OCI-LY3 (cell line): ENCODE measurements around the gene SVIP.

Experiments used
- H2AFZ ChIP-seq: fragments of 200-600, 300-600 bp; shearing (Covaris generic); 2 replicates; pipeline ENCODE4 v1.6.0; 2014; ENCODE audit warnings: antibody characterized with exemption, low read depth, low read length
- H3K27ac ChIP-seq: fragments of 200-600, 300-600 bp; sonication (generic); 2 replicates; pipeline ENCODE4 v1.5.1; 2014; ENCODE audit warnings: mild to moderate bottlenecking, low read length, moderate library complexity, mixed read lengths
- H3K27me3 ChIP-seq: fragments of 200-600, 300-600 bp; sonication (generic); 2 replicates; pipeline ENCODE4 v1.6.1; 2014; ENCODE audit warnings: low read depth, low read length, mixed read lengths
- H3K36me3 ChIP-seq: fragments of 200-600, 300-600 bp; sonication (generic); replicated peaks from 2 replicates; pipeline ENCODE3; 2014; ENCODE audit warnings: low read depth, low read length, mixed read lengths
- H3K4me1 ChIP-seq: fragments of 300-600, 200-600 bp; sonication (generic); 2 replicates; pipeline ENCODE4 v1.6.1; 2014; ENCODE audit warnings: low read length, mixed read lengths
- H3K4me2 ChIP-seq: fragments of 200-600, 300-600 bp; sonication (generic); 2 replicates; pipeline ENCODE4 v1.6.1; 2014; ENCODE audit warnings: low read length, mixed read lengths
- H3K4me3 ChIP-seq: fragments of 300-600, 200-600 bp; sonication (generic); 2 replicates; pipeline ENCODE4 v1.5.1; 2014; ENCODE audit warnings: antibody characterized with exemption, mild to moderate bottlenecking, low read length, moderate library complexity
- H3K79me2 ChIP-seq: fragments of 300-600, 200-600 bp; shearing (Covaris generic); 2 replicates; pipeline ENCODE4 v1.6.1; 2014; ENCODE audit warnings: mild to moderate bottlenecking, low read length, mixed read lengths
- H3K9ac ChIP-seq: fragments of 300-600, 200-600 bp; shearing (Covaris generic); 2 replicates; pipeline ENCODE4 v1.6.0; 2014; ENCODE audit warnings: mild to moderate bottlenecking, low read length, moderate library complexity
- H3K9me3 ChIP-seq: fragments of 200-600, 300-600 bp; shearing (Covaris generic); 2 replicates; pipeline ENCODE4 v1.6.1; 2014; ENCODE audit warnings: low read length, mixed read lengths; ENCODE audit not compliant: insufficient read depth
- H4K20me1 ChIP-seq: fragments of 200-600, 300-600 bp; sonication (generic); 2 replicates; pipeline ENCODE4 v1.6.1; 2016; ENCODE audit warnings: low read length, mixed read lengths; ENCODE audit not compliant: insufficient read depth
- CTCF ChIP-seq: fragments of 200-600, 300-600 bp; sonication (generic); IDR thresholded peaks from 2 replicates; pipeline ENCODE4 v1.5.1; 2014; ENCODE audit warnings: antibody characterized with exemption, low read length, low read depth
- EZH2phosphoT487 ChIP-seq: fragments of 200-600 bp; shearing (Covaris generic); IDR thresholded peaks from 2 replicates; pipeline ENCODE4 v1.6.1; 2018; ENCODE audit warnings: antibody characterized with exemption, mixed run types, low read depth

The SVIP gene

GRCh38 chr11:22822203-22822602, 7.4 kb downstream of the SVIP start:
- Histone ChIP-seq H3K27ac (no peak overlapping the region), H2AFZ (no peak overlapping the region), H3K79me2 (no peaks in the 10 kb centered on the region), H4K20me1 (no peaks in the 10 kb centered on the region), H3K9me3 (no peaks in the 10 kb centered on the region), H3K9ac (no peak overlapping the region), H3K4me2 (no peak overlapping the region), H3K27me3 (no peaks in the 10 kb centered on the region), H3K4me3 (no peak overlapping the region), H3K4me1 (no peaks in the 10 kb centered on the region), H3K36me3 (peaks cover 29% of the 10 kb centered on the region)
- TF ChIP-seq CTCF (no peak), EZH2phosphoT487 (no peak)

- no peaks in the 10 kb centered on the region for H4K20me1 ChIP-seq
- no peaks in the 10 kb centered on the region for H3K27me3 ChIP-seq
- no peaks in the 10 kb centered on the region for H3K79me2 ChIP-seq
- TF ChIP-seq CTCF (no peak), EZH2phosphoT487 (no peak)
- no peak overlapping the region for H3K4me2 ChIP-seq
- H2AFZ ChIP-seq, result no peak overlapping the region
- peaks cover 22% of the 10 kb centered on the region for H3K36me3 ChIP-seq
- no peak overlapping the region for H3K4me3 ChIP-seq
- H3K27ac ChIP-seq, result no peak overlapping the region
- peaks cover 16% of the 10 kb centered on the region for H3K4me1 ChIP-seq
- peaks cover 15% of the 10 kb centered on the region for H3K9me3 ChIP-seq
- H3K9ac ChIP-seq, result no peak overlapping the region
Observed at GRCh38 chr11:22809893-22810292, 19.7 kb downstream of the SVIP start.

GRCh38 chr11:22808571-22809197, 20.9 kb downstream of the SVIP start:
- H3K4me1 ChIP-seq, result peaks cover 16% of the 10 kb centered on the region
- H2AFZ ChIP-seq, result no peak overlapping the region
- peaks cover 22% of the 10 kb centered on the region for H3K36me3 ChIP-seq
- no peaks in the 10 kb centered on the region for H4K20me1 ChIP-seq
- H3K27me3 ChIP-seq, result no peaks in the 10 kb centered on the region
- no peaks in the 10 kb centered on the region for H3K79me2 ChIP-seq
- TF ChIP-seq CTCF, result no peak
- no peak for TF ChIP-seq EZH2phosphoT487
- no peak overlapping the region for H3K9ac ChIP-seq
- no peak overlapping the region for H3K4me3 ChIP-seq
- H3K4me2 ChIP-seq, result peak overlapping the region; percentile 39; the same call in 1 of the 2 replicates
- H3K9me3 ChIP-seq, result peaks cover 15% of the 10 kb centered on the region
- H3K27ac ChIP-seq, result peak overlapping the region; percentile 58

GRCh38 chr11:22807855-22808570, 21.6 kb downstream of the SVIP start:
- Histone ChIP-seq H2AFZ (no peak overlapping the region), H3K27me3 (no peaks in the 10 kb centered on the region), H3K36me3 (peaks cover 22% of the 10 kb centered on the region), H3K79me2 (no peaks in the 10 kb centered on the region), H3K9me3 (peaks cover 15% of the 10 kb centered on the region), H4K20me1 (no peaks in the 10 kb centered on the region), H3K27ac (peak overlapping the region; percentile 58), H3K4me1 (peaks cover 16% of the 10 kb centered on the region), H3K4me3 (no peak overlapping the region), H3K9ac (no peak overlapping the region), H3K4me2 (peak overlapping the region; percentile 39)
- TF ChIP-seq CTCF, result no peak
- TF ChIP-seq EZH2phosphoT487, result no peak
